Stimulated activated CD8-positive, alpha-beta memory T cell treated with anti-CD3 and anti-CD28 coated beads, Interleukin-4, amount 100 ng/mL, for 4 hours (primary cell): ENCODE data around the gene TBL1XR1.
A peak's percentile ranks its signal among the peaks of the same experiment; 100 is the strongest.
"Not testable (repeated sequence)": the region's sequence is repeated elsewhere in the genome, so short reads cannot be mapped to it uniquely, and the experiment has no call there.

Source experiments
- DNase-seq, 2 donors: peaks; one replicate each; pipeline ENCODE4 v3.0.0-alpha.2; 2020; ENCODE audit warnings: low read depth in 2 of 2, low spot score in 1 of 2

Gene TBL1XR1

GRCh38 chr3:177208781-177209180, 11.5 kb upstream of the TBL1XR1 start:
- no peak for DNase-seq

DNA sequence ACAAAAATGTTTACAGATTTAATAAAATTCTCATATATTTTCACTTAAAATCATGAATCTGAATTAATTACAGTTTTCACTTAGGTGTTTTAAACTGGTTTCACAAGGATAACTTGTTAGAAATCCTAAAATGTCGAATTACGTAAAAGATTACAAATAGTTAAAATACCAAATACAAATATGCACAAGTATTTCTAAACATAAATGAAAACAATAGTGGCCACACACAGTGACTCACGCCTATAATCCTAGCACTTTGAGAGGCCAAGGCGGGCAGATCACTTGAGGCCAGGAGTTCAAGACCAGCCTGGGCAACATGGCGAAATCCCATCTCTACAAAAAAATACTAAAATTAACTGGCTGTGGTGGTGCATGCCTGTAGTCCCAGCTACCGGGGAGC, 10.9 kb upstream of the TBL1XR1 start:
- DNase-seq, result no peak

DNA sequence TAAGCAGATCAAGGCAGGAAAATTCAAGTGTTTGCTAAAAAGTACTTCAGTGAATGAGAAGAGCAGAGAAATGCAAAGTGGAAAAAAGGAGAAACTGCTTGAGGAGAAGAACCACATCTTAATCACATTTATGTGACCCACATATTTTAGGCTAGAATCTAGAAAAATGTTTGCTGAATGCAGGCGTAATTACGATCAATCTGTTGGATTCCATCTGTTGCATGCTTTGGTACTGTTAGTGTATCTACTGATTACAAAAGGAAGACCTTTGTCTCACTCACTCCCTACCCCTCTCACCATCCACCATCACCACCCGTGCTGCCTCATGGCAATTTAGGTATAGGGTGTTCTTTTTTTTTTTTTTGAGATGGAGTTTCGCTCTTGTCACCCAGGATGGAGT, 9.7 kb upstream of the TBL1XR1 start:
- DNase-seq, result no peak

- no peak for DNase-seq
Observed at GRCh38 chr3:177203689-177204395, 6.6 kb upstream of the TBL1XR1 start.

DNA sequence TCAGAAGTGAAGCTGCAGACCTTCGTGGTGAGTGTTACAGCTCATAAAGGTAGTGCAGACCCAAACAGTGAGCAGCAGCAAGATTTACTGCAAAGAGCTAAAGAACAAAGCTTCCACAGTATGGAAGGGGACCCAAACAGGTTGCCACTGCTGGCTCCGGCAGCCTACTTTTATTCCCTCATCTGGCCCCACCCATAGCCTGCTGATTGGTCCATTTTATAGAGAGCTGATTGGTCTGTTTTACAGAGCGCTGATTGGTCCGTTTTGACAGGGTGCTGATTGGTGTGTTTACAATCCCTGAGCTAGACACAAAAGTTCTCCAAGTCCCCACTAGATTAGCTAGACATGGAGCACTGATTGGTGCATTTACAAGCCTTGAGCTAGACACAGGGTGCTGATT, 5.7 kb upstream of the TBL1XR1 start:
- DNase-seq, result not testable (repeated sequence)

DNA sequence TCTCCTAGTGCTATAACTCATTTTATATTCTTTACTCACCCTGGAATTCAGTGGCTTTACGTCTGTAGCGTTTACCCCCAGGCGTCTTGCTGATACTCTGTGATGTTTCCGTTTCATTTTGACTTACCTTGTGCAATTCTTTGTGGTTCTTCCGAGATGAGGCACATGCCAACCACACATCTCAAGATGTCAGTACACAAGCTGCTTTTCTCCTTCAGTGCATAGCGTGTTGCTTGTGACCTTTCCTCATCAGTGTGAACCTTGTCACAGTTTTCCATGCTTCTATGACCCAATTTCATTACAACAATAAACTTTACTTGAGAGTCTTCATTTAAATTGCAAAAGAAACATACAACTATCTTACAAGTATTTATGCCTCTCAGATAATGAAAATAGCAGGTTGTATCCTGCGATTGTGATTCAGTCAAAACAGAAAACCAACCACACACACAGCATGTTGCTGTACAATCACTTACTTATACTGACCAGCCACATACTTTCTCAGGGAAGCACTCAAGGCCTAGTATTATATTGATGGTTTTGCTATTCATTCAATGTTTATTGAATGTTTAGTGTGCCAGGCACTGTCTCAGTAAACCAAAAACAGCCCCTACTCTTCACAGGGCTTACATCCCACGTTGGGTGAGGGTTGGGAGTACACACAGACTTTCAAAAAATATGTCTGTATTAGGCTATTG, 4.6 kb upstream of the TBL1XR1 start:
- DNase-seq, result peak in 1 of 2 donors; percentile 24

DNA sequence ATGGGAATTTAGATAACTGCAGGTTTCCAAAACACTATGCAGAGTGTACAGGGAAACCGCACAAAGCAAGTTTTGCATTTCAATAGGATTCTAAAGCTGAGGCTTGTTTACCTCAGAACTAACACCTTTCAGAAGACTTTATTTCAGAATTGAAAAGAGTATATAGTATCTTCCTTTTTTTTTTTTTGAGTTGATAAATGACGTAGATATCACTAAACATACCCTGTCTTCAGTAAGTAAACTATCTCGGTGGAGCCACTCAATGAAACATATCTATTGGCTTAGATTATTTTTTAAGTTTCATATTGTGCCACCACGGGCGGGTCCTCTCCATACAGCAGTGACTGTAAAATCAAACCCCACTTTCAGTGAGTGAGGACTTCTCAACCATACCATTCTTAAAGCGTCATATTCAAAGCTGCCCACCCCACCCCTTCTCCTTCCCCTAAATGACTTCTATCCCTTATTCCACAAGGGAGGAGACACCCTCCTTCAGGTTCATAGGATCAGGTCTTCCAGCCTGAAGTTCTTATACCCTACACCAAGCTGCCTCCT, 2.0 kb upstream of the TBL1XR1 start:
- DNase-seq, result no peak

DNA sequence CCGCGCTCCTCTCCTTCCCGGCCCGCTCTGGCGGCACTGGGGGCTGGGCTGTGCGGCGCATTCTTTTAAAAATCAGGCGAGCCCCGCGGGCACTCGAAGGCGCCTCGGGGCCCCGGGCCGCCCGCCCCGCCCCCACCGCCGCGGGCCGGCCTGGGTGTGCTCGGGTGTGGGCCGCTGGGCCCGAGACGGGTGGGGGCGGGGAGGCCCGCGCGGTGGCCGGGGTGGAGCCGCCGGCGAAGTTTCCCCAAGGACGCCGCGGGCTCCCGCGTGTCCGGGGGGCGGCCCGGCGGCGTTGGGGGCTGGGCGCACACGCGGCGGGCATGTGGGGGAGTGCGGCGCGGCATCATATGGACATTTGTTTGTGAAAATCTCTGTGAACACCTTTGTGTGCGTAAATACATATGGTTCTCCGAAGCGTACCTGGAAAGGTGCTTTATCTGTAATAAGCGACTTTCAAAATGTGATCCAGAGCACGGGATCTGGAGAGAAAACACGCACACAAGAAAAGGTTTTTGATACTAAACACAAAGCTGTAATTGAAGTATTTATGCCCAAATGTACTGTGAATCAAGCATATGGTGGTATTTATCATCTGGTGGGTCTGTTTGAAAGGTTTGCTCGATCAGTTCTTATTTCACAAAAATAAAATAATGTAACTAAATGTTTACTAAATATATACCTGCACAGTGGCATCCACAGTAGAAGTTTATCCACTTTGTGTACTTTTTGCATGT, 612 bp upstream of the TBL1XR1 start:
- peak in 1 of 2 donors; percentile 34 for DNase-seq

DNA sequence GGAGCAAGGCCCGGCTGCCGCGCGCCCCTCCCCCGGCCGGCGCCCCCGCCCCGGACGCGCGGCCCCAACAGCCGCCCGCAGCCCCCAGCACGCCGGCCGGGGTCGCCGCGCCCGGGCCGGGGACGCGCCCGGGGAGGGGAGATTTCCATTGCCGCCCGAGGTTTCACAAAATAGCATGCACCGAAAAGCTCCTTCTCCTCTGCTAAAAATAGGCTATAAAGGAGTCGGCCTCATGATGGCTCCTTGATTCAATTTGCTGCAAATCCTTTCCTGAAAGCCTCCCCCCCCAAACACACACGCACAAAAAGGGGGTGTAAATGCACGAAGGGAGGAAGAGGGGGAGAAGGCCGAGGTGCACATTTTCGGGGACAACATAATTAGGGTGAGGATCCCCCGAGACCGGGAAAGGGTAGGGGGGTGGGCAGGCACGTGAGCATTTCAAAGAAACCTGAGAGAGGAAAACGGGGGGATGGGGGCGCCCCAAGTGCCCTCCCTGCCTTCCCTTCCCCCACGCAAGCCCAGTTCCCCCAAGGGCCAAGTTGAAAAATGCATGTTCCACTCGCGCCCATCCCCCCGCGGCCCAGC, 734 bp downstream of the TBL1XR1 start:
- no peak for DNase-seq

DNA sequence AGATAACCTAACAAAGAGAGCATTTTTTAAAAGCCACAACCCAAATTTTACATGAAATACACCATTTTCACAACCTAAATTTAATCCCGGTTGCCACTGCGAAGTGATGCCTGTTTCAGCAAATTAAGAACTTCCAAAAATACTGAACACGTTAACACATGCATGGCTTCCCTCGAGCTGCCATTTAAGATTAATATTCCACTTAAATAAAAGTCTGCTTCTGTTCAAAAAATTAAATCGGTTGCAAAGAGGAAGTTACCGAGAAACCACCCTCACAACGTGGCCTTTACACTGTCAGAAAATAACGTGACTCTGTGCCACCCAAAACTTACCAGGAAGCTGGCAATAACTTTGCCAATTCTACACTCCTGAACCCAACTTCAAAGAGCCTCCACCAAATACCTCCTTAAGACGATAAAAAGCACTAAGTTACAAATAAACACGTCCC, 1.2 kb downstream of the TBL1XR1 start:
- no peak for DNase-seq

DNA sequence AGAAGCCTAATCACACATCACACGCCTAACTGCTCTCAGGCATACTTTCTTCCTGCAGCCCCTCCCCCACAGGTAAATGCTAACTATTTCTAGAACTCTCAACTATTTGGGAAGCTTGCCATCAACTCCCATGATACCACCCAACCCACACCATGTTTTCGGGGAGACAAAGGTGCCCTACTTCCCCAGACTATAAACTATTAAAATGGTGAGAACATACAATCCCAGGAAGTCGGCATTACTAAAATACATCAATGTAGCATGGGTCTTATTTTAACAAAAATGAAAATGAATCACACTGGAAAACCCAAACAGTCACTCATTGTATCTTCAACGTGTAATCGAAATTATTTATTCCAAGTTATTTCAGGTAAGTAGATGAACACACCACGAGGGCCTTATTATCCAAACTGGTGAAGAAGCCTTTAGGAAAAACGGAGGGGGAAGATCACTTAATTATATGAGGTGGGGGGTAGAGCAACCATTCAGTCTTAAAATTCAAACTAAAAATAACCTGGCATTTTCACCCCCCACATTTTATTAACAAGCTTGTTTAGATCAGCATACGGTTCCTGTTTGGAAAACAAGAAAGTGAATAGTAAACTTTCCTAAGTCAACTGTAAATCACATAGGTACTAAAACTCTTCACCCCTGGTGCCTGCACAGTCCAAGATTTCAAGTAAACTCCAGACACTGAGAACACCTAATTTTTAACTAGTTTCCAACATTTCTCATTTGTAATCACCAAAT, 1.9 kb downstream of the TBL1XR1 start:
- DNase-seq, result no peak

GRCh38 chr3:177194299-177194698, 3.0 kb downstream of the TBL1XR1 start:
- DNase-seq, result no peak

GRCh38 chr3:177193688-177194268, 3.5 kb downstream of the TBL1XR1 start:
- DNase-seq, result no peak

DNA sequence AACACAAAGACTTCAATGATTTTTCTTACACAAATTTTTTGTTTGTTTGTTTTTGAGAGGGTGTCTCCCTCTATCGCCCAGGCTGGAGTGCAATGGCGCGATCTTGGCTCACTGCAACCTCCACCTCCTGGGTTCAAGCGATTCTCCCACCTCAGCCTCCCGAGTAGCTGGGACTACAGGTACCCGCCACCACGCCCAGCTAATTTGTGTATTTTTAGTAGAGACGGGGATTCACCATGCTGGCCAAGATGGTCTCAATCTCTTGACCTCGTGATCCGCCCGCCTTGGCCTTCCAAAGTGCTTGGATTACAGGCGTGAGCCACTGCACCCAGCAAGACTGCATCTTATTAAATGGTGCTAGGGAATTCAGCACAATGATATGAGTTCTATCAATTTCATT, 4.0 kb downstream of the TBL1XR1 start:
- not testable (repeated sequence) for DNase-seq

- DNase-seq, result no peak
Observed at GRCh38 chr3:177190756-177191681, 6.3 kb downstream of the TBL1XR1 start.

GRCh38 chr3:177190184-177190583, 7.1 kb downstream of the TBL1XR1 start:
- not testable (repeated sequence) for DNase-seq

DNA sequence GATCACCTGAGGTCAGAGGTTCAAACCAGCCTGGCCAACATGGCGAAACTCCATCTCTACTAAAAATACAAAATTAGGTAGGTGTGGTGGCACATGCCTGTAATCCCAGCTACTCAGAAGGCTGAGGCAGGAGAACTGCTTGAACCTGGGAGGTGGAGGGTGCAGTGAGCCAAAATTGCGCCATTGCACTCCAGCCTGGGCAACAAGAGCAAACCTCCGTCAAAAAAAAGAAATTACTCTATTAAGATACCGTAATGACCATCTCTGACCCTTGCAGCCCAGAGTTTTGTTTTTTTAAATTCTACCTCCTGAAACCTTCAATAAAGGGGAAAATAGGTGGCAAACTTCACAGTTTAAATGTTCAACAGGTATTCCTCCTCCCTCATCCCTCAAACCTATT, 9.0 kb downstream of the TBL1XR1 start:
- not testable (repeated sequence) for DNase-seq

- DNase-seq, result no peak
Observed at GRCh38 chr3:177186306-177186705, 11.0 kb downstream of the TBL1XR1 start.

- DNase-seq, result no peak
Observed at GRCh38 chr3:177185035-177185574, 12.2 kb downstream of the TBL1XR1 start.
